ENCODE results near the gene TMEM267.

- TF ChIP-seq EP300 (IDR thresholded peaks at IDR 0.05) (no peak), CTCF (IDR thresholded peaks at IDR 0.05) (no peak)
Observed at GRCh38 chr5:43515678-43516048, 32.0 kb upstream of the TMEM267 start.
